Activated naive CD8-positive, alpha-beta T cell (primary cell): ENCODE measurements around the gene ELL2.

ENCODE experiments used
- H3K27ac Mint-ChIP-seq: one replicate; pipeline ENCODE4 v1.8.0; 2021; ENCODE audit warnings: mixed read lengths
- H3K27me3 Mint-ChIP-seq: one replicate; pipeline ENCODE4 v1.8.0; 2021; ENCODE audit warnings: mixed read lengths
- H3K36me3 Mint-ChIP-seq: one replicate; pipeline ENCODE4 v1.8.0; 2021; ENCODE audit warnings: mixed read lengths
- H3K4me1 Mint-ChIP-seq: one replicate; pipeline ENCODE4 v1.8.0; 2021; ENCODE audit warnings: low read depth, mixed read lengths
- H3K4me3 Mint-ChIP-seq: one replicate; pipeline ENCODE4 v1.8.0; 2021; ENCODE audit warnings: mild to moderate bottlenecking, mixed read lengths
- H3K9me3 Mint-ChIP-seq: one replicate; pipeline ENCODE4 v1.8.0; 2021; ENCODE audit warnings: low read depth, mixed read lengths

ELL2 gene

GRCh38 chr5:95961617-95962474, at the start of gene ELL2:
TSS of gene ELL2 (minus strand) at chr5:95961851. CDS start at chr5:95961721, 130 bp downstream.
- Mint-ChIP-seq H3K4me1 (peaks cover 45% of the 10 kb centered on the region), H3K27me3 (peaks cover 1% of the 10 kb centered on the region), H3K4me3 (peak within 1 kb of the TSS; percentile 96), H3K9me3 (no peaks in the 10 kb centered on the region), H3K27ac (peak within 1 kb of the TSS; percentile 95), H3K36me3 (peaks cover 3% of the 10 kb centered on the region)

- Mint-ChIP-seq H3K4me3 (no peak overlapping the region), H3K9me3 (peaks cover 4% of the 10 kb centered on the region), H3K36me3 (peaks cover 3% of the 10 kb centered on the region), H3K27me3 (no peaks in the 10 kb centered on the region), H3K4me1 (no peaks in the 10 kb centered on the region), H3K27ac (no peak overlapping the region)
These were observed 47.5 kb upstream of the ELL2 start for GRCh38 chr5:96008987-96009647.

GRCh38 chr5:96008487-96008886, 46.8 kb upstream of the ELL2 start:
- no peak overlapping the region for H3K4me3 Mint-ChIP-seq
- no peaks in the 10 kb centered on the region for H3K27me3 Mint-ChIP-seq
- H3K4me1 Mint-ChIP-seq = no peaks in the 10 kb centered on the region
- H3K27ac Mint-ChIP-seq = no peak overlapping the region
- peaks cover 4% of the 10 kb centered on the region for H3K9me3 Mint-ChIP-seq
- peaks cover 3% of the 10 kb centered on the region for H3K36me3 Mint-ChIP-seq

GRCh38 chr5:96007051-96007450, 45.4 kb upstream of the ELL2 start:
- Mint-ChIP-seq H3K27me3 (no peaks in the 10 kb centered on the region), H3K4me1 (no peaks in the 10 kb centered on the region), H3K4me3 (no peak overlapping the region), H3K27ac (no peak overlapping the region), H3K36me3 (no peaks in the 10 kb centered on the region), H3K9me3 (no peaks in the 10 kb centered on the region)

GRCh38 chr5:96006291-96006690, 44.6 kb upstream of the ELL2 start:
- H3K4me3 Mint-ChIP-seq = no peak overlapping the region
- no peaks in the 10 kb centered on the region for H3K27me3 Mint-ChIP-seq
- no peaks in the 10 kb centered on the region for H3K36me3 Mint-ChIP-seq
- H3K4me1 Mint-ChIP-seq = no peaks in the 10 kb centered on the region
- no peaks in the 10 kb centered on the region for H3K9me3 Mint-ChIP-seq
- no peak overlapping the region for H3K27ac Mint-ChIP-seq

GRCh38 chr5:96004754-96005153, 43.1 kb upstream of the ELL2 start:
- Mint-ChIP-seq H3K4me1 (no peaks in the 10 kb centered on the region), H3K27ac (no peak overlapping the region)

GRCh38 chr5:96004087-96004486, 42.4 kb upstream of the ELL2 start:
- Mint-ChIP-seq H3K4me3 (no peak overlapping the region), H3K4me1 (no peaks in the 10 kb centered on the region)

More at GRCh38 chr5:96004754-96005153, 43.1 kb upstream of the ELL2 start:
- Mint-ChIP-seq H3K9me3 (no peaks in the 10 kb centered on the region), H3K36me3 (no peaks in the 10 kb centered on the region), H3K27me3 (peaks cover 3% of the 10 kb centered on the region), H3K4me3 (no peak overlapping the region)

GRCh38 chr5:96001262-96001661, 39.6 kb upstream of the ELL2 start:
- H3K9me3 Mint-ChIP-seq = no peaks in the 10 kb centered on the region
- H3K4me3 Mint-ChIP-seq = no peak overlapping the region
- H3K27ac Mint-ChIP-seq = no peak overlapping the region
- H3K4me1 Mint-ChIP-seq = no peaks in the 10 kb centered on the region
- H3K36me3 Mint-ChIP-seq = peaks cover 5% of the 10 kb centered on the region
- peaks cover 4% of the 10 kb centered on the region for H3K27me3 Mint-ChIP-seq

More at GRCh38 chr5:96004087-96004486, 42.4 kb upstream of the ELL2 start:
- Mint-ChIP-seq H3K27ac (no peak overlapping the region), H3K27me3 (peaks cover 3% of the 10 kb centered on the region), H3K9me3 (no peaks in the 10 kb centered on the region), H3K36me3 (peaks cover 3% of the 10 kb centered on the region)

- Mint-ChIP-seq H3K9me3 (no peaks in the 10 kb centered on the region), H3K4me1 (no peaks in the 10 kb centered on the region), H3K27ac (no peak overlapping the region), H3K4me3 (no peak overlapping the region), H3K27me3 (peaks cover 4% of the 10 kb centered on the region), H3K36me3 (peaks cover 5% of the 10 kb centered on the region)
These were observed 38.7 kb upstream of the ELL2 start for GRCh38 chr5:96000308-96000707.

GRCh38 chr5:95996904-95997723, 35.5 kb upstream of the ELL2 start:
- Mint-ChIP-seq H3K27me3 (peaks cover 4% of the 10 kb centered on the region), H3K27ac (no peak overlapping the region), H3K9me3 (no peaks in the 10 kb centered on the region), H3K4me1 (no peaks in the 10 kb centered on the region), H3K4me3 (no peak overlapping the region), H3K36me3 (peaks cover 5% of the 10 kb centered on the region)

GRCh38 chr5:95995962-95996489, 34.4 kb upstream of the ELL2 start:
- no peak overlapping the region for H3K27ac Mint-ChIP-seq
- H3K4me1 Mint-ChIP-seq = no peaks in the 10 kb centered on the region
- H3K36me3 Mint-ChIP-seq = peaks cover 5% of the 10 kb centered on the region
- H3K27me3 Mint-ChIP-seq = peaks cover 6% of the 10 kb centered on the region
- no peaks in the 10 kb centered on the region for H3K9me3 Mint-ChIP-seq
- no peak overlapping the region for H3K4me3 Mint-ChIP-seq

- Mint-ChIP-seq H3K9me3 (no peaks in the 10 kb centered on the region), H3K4me3 (no peak overlapping the region), H3K36me3 (peaks cover 2% of the 10 kb centered on the region), H3K4me1 (no peaks in the 10 kb centered on the region), H3K27ac (no peak overlapping the region), H3K27me3 (peaks cover 3% of the 10 kb centered on the region)
These were observed 32.1 kb upstream of the ELL2 start for GRCh38 chr5:95993776-95994175.

GRCh38 chr5:95993266-95993665, 31.6 kb upstream of the ELL2 start:
- no peaks in the 10 kb centered on the region for H3K4me1 Mint-ChIP-seq
- no peak overlapping the region for H3K4me3 Mint-ChIP-seq
- H3K36me3 Mint-ChIP-seq = peaks cover under 1% of the 10 kb centered on the region
- H3K27me3 Mint-ChIP-seq = peaks cover 2% of the 10 kb centered on the region
- no peak overlapping the region for H3K27ac Mint-ChIP-seq
- no peaks in the 10 kb centered on the region for H3K9me3 Mint-ChIP-seq

- Mint-ChIP-seq H3K27me3 (peaks cover 2% of the 10 kb centered on the region), H3K27ac (no peak overlapping the region), H3K36me3 (no peaks in the 10 kb centered on the region)
These were observed 27.8 kb upstream of the ELL2 start for GRCh38 chr5:95989283-95990048.

More at GRCh38 chr5:95989283-95990048, 27.8 kb upstream of the ELL2 start:
- Mint-ChIP-seq H3K9me3 (no peaks in the 10 kb centered on the region), H3K4me1 (no peaks in the 10 kb centered on the region), H3K4me3 (no peak overlapping the region)
